Measurements from ENCODE around the gene OOSP4B.

DNA sequence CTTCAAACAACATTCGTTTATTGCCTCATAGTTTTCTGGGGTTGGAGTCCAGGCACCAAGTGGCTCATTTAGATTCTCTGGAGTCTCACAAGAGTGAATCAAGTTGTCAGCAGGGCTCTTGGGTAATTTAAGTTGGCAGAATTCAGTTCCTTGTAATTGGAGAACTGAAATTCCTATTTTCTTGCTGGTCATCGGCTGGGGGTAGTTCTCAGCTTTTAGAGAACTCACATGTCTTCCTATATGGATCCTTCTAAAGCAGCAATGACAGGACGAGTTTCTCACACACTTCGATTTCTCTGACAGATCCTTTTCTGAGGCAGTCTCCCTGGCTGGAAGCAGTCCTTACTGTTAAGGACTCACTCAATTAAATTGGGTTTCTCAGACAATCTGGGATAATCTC is 17.3 kb upstream of the OOSP4B start:
- no peak for TF ChIP-seq POLR2A (IDR thresholded peaks at IDR 0.05)
- TF ChIP-seq CTCF (IDR thresholded peaks at IDR 0.05): no peak
